Neural progenitor cell (in vitro differentiated cells): ENCODE data around the gene MRGPRE. TPM values are rescaled to one million over a fixed set of nuclear protein-coding genes. Genes with fewer than 3 reads are reported as not detected.

ENCODE experiments used
- DNase-seq: peaks from one replicate; pipeline ENCODE4 v3.0.0-alpha.2; 2016; ENCODE audit warnings: low spot score
- H2AFZ ChIP-seq: fragments of 200-600 bp; sonication (generic); replicated peaks from 2 replicates; pipeline ENCODE4 v1.6.1; 2016; ENCODE audit warnings: antibody characterized with exemption
- H3F3A ChIP-seq: fragments of 200-600 bp; sonication (generic); 2 replicates; pipeline ENCODE4 v1.6.1; 2016; ENCODE audit warnings: antibody characterized with exemption, low read depth
- H3K27ac ChIP-seq: fragments of 200-600 bp; sonication (generic); 2 replicates; pipeline ENCODE4 v1.5.1; 2016; ENCODE audit warnings: mild to moderate bottlenecking
- H3K27me3 ChIP-seq: fragments of 200-600 bp; sonication (generic); 2 replicates; pipeline ENCODE4 v1.6.1; 2016; ENCODE audit warnings: mild to moderate bottlenecking, moderate library complexity
- H3K36me3 ChIP-seq: fragments of 200-600 bp; sonication (generic); 2 replicates; pipeline ENCODE4 v1.5.1; 2016
- H3K4me1 ChIP-seq: fragments of 200-600 bp; sonication (generic); 2 replicates; pipeline ENCODE4 v1.6.1; 2016; ENCODE audit warnings: mixed run types
- H3K4me2 ChIP-seq: fragments of 200-600 bp; sonication (generic); 2 replicates; pipeline ENCODE4 v1.6.1; 2016
- H3K4me3 ChIP-seq: fragments of 200-600 bp; sonication (generic); 2 replicates; pipeline ENCODE4 v1.5.1; 2016
- H3K79me2 ChIP-seq: fragments of 200-600 bp; sonication (generic); 2 replicates; pipeline ENCODE4 v1.6.1; 2016; ENCODE audit warnings: low read depth
- H3K9ac ChIP-seq: fragments of 200-600 bp; sonication (generic); 2 replicates; pipeline ENCODE4 v1.6.1; 2016
- H3K9me3 ChIP-seq: fragments of 200-600 bp; sonication (generic); 2 replicates; pipeline ENCODE4 v1.5.1; 2016; ENCODE audit warnings: low read depth
- H4K20me1 ChIP-seq: fragments of 200-600 bp; sonication (generic); 2 replicates; pipeline ENCODE4 v1.6.1; 2016; ENCODE audit warnings: low read depth
- H3K27ac Mint-ChIP-seq: 3 replicates; pipeline ENCODE4 v1.8.0; 2021; ENCODE audit warnings: mixed read lengths
- H3K27me3 Mint-ChIP-seq: 2 replicates; pipeline ENCODE4 v1.8.0; 2022; ENCODE audit warnings: low read depth, mild to moderate bottlenecking, inconsistent platforms, moderate library complexity, mixed read lengths; ENCODE audit not compliant: insufficient read depth
- H3K36me3 Mint-ChIP-seq: 3 replicates; pipeline ENCODE4 v1.8.0; 2021; ENCODE audit warnings: mixed read lengths
- H3K4me1 Mint-ChIP-seq: 3 replicates; pipeline ENCODE4 v1.8.0; 2021; ENCODE audit warnings: mixed read lengths
- H3K4me3 Mint-ChIP-seq: 3 replicates; pipeline ENCODE4 v1.8.0; 2021; ENCODE audit warnings: mild to moderate bottlenecking, moderate library complexity, mixed read lengths
- H3K9me3 Mint-ChIP-seq: 3 replicates; pipeline ENCODE4 v1.8.0; 2020; ENCODE audit warnings: mixed read lengths
- CTCF ChIP-seq: fragments of 200-600 bp; sonication (generic); IDR thresholded peaks from 2 replicates; pipeline ENCODE4 v1.5.1; 2017; ENCODE audit warnings: antibody characterized with exemption, mild to moderate bottlenecking
- EZH2 ChIP-seq: fragments of 200-600 bp; sonication (generic); IDR thresholded peaks from 2 replicates; pipeline ENCODE4 v1.6.1; 2017; ENCODE audit warnings: antibody characterized with exemption, mild to moderate bottlenecking, moderate library complexity
- EZH2phosphoT487 ChIP-seq: fragments of 200-600 bp; sonication (generic); IDR thresholded peaks from 2 replicates; pipeline ENCODE4 v1.6.1; 2017; ENCODE audit warnings: antibody characterized with exemption
- total RNA-seq: library from RNA; depleted of rRNA; stranded (reverse); fragments of >200 nt; gene quantifications from 2 replicates; pipeline ENCODE4 v1.2.3, GENCODE V29; 2015; ENCODE audit warnings: low replicate concordance

Gene MRGPRE
- total RNA-seq, 1 donor from 2014 or later: not detected

GRCh38 chr11:3231550-3231850 is 717 bp downstream of the MRGPRE start:
- no peaks in the 10 kb centered on the region for H3K36me3 Mint-ChIP-seq
- H3K4me2 ChIP-seq: no peak overlapping the region
- TF ChIP-seq EZH2phosphoT487 (no peak), EZH2 (no peak), CTCF (no peak)
- no peak overlapping the region for H3K4me3 ChIP-seq
- no peaks in the 10 kb centered on the region for H3K9me3 ChIP-seq
- no peaks in the 10 kb centered on the region for H3K9me3 Mint-ChIP-seq
- H3K27ac Mint-ChIP-seq: no peak overlapping the region
- no peak overlapping the region for H2AFZ ChIP-seq
- peaks cover 2% of the 10 kb centered on the region for H3K4me1 Mint-ChIP-seq
- no peak for DNase-seq
- H3K27me3 ChIP-seq: no peaks in the 10 kb centered on the region
- H3K27ac ChIP-seq: no peak overlapping the region
- no peaks in the 10 kb centered on the region for H4K20me1 ChIP-seq
- H3K27me3 Mint-ChIP-seq: peaks cover 10% of the 10 kb centered on the region
- H3K4me1 ChIP-seq: no peaks in the 10 kb centered on the region
- H3K4me3 Mint-ChIP-seq: no peak overlapping the region
- H3K9ac ChIP-seq: no peak overlapping the region
- H3F3A ChIP-seq: no peaks in the 10 kb centered on the region
- H3K79me2 ChIP-seq: no peaks in the 10 kb centered on the region
- H3K36me3 ChIP-seq: no peaks in the 10 kb centered on the region

- no peaks in the 10 kb centered on the region for H3K36me3 ChIP-seq
- TF ChIP-seq EZH2phosphoT487: no peak
- TF ChIP-seq CTCF: no peak
- TF ChIP-seq EZH2: no peak
- H3K27me3 ChIP-seq: no peaks in the 10 kb centered on the region
- H3K4me1 ChIP-seq: no peaks in the 10 kb centered on the region
- no peak overlapping the region for H3K4me2 ChIP-seq
- no peak overlapping the region for H2AFZ ChIP-seq
- H3K27me3 Mint-ChIP-seq: peaks cover 11% of the 10 kb centered on the region
- H3K4me3 Mint-ChIP-seq: no peak overlapping the region
- H3K4me3 ChIP-seq: no peak overlapping the region
- no peaks in the 10 kb centered on the region for H3K79me2 ChIP-seq
- H3K9ac ChIP-seq: no peak overlapping the region
- no peak for DNase-seq
- H4K20me1 ChIP-seq: no peaks in the 10 kb centered on the region
- no peaks in the 10 kb centered on the region for H3K9me3 Mint-ChIP-seq
- no peaks in the 10 kb centered on the region for H3K9me3 ChIP-seq
- H3K4me1 Mint-ChIP-seq: peaks cover 5% of the 10 kb centered on the region
- H3K27ac ChIP-seq: no peak overlapping the region
- H3F3A ChIP-seq: no peaks in the 10 kb centered on the region
- H3K36me3 Mint-ChIP-seq: no peaks in the 10 kb centered on the region
- no peak overlapping the region for H3K27ac Mint-ChIP-seq
Measured at GRCh38 chr11:3230636-3231549, 1.3 kb downstream of the MRGPRE start.

- no peak overlapping the region for H3K27ac Mint-ChIP-seq
- no peak for TF ChIP-seq EZH2phosphoT487
- TF ChIP-seq CTCF: no peak
- TF ChIP-seq EZH2: no peak
- H3K9ac ChIP-seq: no peak overlapping the region
- no peak overlapping the region for H3K4me3 ChIP-seq
- H3F3A ChIP-seq: no peaks in the 10 kb centered on the region
- no peak overlapping the region for H2AFZ ChIP-seq
- DNase-seq: no peak
- H3K9me3 ChIP-seq: no peaks in the 10 kb centered on the region
- no peak overlapping the region for H3K4me2 ChIP-seq
- H3K36me3 Mint-ChIP-seq: no peaks in the 10 kb centered on the region
- H3K4me1 Mint-ChIP-seq: peaks cover 11% of the 10 kb centered on the region
- H3K27me3 Mint-ChIP-seq: peaks cover 11% of the 10 kb centered on the region
- H3K79me2 ChIP-seq: no peaks in the 10 kb centered on the region
- H3K4me1 ChIP-seq: no peaks in the 10 kb centered on the region
- H3K9me3 Mint-ChIP-seq: no peaks in the 10 kb centered on the region
- H3K36me3 ChIP-seq: no peaks in the 10 kb centered on the region
- no peaks in the 10 kb centered on the region for H3K27me3 ChIP-seq
- H3K4me3 Mint-ChIP-seq: no peak overlapping the region
- H3K27ac ChIP-seq: no peak overlapping the region
- no peaks in the 10 kb centered on the region for H4K20me1 ChIP-seq
Measured at GRCh38 chr11:3229673-3230630, 2.3 kb downstream of the MRGPRE start.
